ENCODE results near the gene RDH13.
"Not testable (repeated sequence)": the region's sequence is repeated elsewhere in the genome, so short reads cannot be mapped to it uniquely, and the experiment has no call there.

The RDH13 gene, protein sequence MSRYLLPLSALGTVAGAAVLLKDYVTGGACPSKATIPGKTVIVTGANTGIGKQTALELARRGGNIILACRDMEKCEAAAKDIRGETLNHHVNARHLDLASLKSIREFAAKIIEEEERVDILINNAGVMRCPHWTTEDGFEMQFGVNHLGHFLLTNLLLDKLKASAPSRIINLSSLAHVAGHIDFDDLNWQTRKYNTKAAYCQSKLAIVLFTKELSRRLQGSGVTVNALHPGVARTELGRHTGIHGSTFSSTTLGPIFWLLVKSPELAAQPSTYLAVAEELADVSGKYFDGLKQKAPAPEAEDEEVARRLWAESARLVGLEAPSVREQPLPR

GRCh38 chr19:55062735-55063491 lies at the start of gene RDH13:
Gene RDH13, minus strand, starts transcription at chr19:55063148. Its CDS starts 116 bp downstream, at chr19:55063032.
- DNase-seq, result peak; percentile 100

GRCh38 chr19:55112246-55112776 lies 49.4 kb upstream of the RDH13 start:
- DNase-seq, result no peak

- DNase-seq, result no peak
Observed at GRCh38 chr19:55111238-55111831, 48.4 kb upstream of the RDH13 start.

DNA sequence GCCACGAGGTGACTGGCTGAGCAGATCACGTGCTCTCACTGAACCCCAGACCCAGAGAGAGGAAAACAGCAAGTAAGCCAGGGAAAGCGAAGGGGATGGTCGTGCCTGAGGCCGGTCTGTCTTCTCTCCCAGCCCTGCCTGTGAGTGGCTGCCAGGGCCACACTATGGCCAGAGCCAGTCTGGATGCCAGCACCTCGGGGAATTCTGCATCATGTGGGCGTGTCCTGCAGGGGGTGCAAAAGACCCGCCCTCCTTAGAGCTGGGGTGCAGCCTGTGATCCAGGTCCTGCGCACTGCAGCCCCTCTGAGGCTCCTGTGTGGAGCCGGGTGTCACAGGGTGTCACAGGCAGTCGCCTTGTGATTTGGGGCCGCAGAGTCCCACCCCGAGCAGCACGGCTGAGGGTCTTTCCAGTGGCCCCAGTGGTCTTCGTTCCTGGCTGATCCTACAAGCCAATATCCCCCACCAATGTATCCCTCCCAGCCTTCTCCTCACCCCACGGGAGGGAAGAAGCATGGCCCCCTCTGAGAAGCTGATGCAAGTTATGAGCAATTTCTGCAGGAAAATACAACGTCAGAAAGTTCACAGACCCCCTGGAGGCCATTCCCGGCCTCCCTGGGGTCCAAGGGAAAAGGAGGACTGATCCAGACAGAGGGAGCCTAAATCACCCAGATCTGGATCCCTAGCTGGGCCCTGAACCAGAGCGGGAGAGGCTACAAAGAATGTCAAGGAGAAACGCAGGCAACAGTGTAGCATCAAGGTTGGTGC lies 46.8 kb upstream of the RDH13 start:
- DNase-seq, result no peak

DNA sequence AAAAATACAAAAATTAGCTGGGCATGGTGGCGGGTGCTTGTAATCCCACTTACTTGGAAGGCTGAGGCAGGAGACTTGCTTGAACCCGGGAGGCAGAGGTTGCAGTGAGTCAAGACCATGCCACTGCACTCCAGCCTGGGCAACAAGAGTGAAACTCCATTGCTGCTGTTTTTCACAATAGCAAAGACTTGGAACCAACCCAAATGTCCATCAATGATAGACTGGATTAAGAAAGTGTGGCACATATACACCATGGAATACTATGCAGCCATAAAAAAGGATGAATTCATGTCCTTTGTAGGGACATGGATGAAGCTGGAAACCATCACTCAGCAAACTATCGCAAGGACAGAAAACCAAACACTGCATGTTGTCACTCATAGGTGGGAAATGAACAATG lies 44.3 kb upstream of the RDH13 start:
- not testable (repeated sequence) for DNase-seq

DNA sequence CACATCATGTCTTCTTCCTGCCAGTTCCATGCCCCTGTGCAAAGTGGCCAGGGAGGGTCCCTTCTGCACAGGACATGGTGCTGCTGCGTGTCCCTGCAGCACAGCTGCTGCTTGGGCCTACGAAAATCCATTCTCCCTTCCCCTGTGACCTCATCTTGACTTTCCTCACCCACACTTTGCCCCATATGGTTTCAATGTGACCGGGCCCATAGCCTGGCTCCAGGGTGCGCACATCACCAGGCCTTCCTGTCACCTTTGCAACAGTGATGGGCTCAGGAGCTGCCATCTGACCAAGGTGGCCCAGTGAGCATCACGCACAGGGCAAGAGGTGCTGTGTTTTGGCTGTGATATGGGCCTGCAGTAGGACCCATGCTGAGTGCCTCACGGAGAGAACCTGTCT lies 43.6 kb upstream of the RDH13 start:
- DNase-seq, result no peak

- no peak for DNase-seq
Observed at GRCh38 chr19:55105237-55105636, 42.3 kb upstream of the RDH13 start.

DNA sequence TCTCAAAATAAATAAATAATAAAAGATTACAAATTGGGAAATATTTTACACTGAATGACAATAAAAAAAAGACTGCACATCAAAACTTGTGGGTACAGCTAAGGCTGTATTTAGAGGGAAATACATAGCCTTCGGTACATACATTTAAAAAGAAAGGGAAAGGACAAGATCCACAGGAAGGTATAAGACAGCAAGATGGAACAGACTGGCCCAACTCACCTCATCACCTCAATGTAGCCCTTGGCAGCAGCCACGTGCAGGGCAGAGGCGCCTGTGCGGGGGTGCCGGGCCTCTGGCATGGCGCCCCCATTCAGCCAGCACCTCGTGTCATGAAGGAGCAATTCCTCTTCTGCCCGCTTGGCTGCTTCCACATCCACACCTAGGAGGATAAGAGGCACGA lies 40.2 kb upstream of the RDH13 start:
- no peak for DNase-seq

DNA sequence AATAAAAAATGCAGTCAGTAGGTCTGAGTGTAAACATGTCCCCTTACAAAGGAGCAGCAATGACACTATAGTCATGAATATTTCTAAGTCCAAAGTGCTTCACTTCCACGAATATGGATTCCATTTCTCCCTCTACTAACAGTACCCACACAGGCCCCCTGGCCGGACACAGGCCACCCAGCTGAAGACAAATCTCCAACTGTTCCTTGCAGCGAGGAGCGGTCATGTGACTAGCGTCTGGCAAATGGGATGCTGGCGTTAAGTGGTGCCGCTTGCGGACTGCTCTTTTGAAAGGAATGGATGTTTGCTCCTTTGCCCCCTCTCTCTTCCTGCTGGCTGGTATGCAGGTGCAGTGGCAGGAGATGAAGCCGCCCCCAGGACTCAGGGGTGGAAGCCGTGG lies 38.3 kb upstream of the RDH13 start:
- DNase-seq, result no peak

DNA sequence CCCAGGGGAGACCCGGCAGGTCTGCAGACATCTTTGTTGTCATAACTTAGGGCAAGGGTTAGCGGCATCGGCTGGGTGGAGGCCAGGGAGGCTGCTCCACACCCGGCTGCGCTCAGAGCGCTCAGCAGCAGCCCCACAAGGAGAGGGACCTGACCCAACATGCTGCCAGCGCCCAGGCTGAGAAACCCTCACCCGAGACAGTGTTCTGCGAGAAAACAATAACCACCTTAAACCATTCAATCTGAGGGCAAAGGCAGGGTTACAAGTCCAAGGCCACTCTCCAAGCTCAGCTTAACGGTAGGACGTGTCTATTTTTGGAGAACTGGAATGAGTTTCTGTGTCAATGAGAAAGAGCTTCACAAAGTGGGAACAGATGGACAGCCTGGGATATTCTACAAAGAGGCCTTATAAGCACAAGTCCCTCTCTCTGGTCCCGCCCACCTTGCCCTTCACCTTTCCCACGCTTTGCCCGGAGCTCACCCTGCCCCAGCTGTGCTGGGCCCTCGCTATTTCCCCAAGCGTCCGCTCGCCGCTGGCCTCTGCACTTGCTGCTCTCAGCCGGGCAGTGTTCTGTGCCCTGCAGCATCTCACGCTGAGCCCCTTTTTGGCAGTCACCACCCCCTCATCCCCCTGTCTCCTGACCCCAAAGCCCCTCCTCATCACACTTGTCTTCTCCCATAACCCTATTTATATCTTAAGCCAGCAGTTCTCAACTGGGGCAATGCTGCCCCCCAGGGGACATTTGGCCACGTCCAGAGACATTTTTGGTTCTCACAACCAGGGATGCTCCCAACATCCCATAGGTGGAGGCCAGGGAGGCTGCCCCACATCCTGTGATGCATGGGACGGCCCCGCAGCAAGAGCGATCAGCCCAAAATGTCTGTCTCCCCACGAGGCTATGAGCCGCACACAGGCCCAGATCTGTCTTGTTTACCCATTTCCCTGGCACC lies 36.9 kb upstream of the RDH13 start:
- DNase-seq, result no peak

GRCh38 chr19:55098716-55099556 lies 36.0 kb upstream of the RDH13 start:
- no peak for DNase-seq

DNA sequence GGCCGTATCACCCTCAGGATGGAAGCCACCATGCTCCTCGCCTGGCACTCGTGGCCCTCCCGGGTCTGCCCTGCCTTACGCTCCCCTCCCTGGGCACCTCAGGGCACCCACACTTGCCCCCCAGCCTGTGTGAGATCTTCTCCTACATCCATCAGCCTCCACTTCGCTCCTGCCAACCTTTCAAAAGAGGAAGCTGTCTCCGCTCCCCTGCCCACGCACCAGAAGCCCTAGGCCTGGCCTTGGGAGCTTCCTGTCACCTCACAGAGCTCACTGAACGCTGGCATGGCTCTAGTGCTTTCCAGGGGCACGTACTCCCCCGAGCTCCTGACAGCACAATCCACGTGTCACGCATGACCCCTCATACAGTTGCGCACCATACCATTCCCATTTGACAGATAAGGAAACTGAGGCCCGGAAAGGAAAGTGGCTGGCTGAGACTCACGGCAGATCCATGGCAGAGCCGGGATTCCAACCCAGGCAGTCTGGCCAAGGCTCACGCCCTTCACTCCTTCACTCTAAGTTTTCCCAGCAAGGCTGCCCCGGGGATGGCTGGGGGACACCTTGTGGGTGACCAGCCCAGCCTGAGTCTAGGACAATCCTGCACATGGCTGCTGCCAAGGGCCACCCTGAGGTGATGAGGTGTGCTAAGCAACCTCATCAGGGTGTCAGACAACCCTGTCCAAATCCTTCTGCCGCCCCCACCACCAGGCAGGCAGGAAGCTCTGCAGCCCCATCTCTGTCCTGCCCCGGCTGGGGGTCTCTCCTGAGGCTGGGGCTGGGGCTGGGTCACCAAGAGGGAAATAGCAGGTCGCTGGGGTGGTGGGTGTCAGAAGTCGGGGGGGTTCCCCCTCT lies 35.1 kb upstream of the RDH13 start:
- no peak for DNase-seq

DNA sequence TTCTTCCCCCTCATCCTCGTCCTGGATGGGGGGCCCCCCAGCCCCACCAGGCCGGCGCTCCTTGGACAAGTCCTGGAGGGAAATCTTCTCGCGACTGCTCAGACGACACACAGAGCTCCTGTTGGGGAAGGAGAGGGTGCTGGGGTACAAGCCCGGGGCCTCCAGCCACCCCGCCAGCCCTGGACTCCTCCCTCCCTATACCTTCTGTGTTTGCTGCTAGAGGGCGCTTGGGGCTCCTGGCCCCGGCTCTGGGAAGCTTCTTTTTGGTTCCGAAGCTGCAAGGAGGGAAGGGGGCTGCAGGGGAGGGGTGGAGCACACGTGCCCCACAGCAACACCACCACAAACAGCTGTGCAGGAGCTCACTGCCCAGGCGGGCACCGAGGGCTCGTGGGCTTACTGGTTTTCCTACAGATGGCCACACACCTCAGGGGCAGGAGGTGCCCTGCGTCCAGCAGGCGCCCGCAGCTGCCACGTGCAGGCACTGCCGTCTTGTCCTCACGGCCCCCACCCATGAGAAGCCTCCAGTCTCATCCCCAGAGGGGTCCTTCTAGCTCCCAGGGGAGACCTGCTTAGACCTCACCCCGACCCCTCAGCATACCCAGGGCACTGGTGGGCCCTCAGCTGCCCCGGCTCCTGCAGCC lies 33.2 kb upstream of the RDH13 start:
- no peak for DNase-seq

DNA sequence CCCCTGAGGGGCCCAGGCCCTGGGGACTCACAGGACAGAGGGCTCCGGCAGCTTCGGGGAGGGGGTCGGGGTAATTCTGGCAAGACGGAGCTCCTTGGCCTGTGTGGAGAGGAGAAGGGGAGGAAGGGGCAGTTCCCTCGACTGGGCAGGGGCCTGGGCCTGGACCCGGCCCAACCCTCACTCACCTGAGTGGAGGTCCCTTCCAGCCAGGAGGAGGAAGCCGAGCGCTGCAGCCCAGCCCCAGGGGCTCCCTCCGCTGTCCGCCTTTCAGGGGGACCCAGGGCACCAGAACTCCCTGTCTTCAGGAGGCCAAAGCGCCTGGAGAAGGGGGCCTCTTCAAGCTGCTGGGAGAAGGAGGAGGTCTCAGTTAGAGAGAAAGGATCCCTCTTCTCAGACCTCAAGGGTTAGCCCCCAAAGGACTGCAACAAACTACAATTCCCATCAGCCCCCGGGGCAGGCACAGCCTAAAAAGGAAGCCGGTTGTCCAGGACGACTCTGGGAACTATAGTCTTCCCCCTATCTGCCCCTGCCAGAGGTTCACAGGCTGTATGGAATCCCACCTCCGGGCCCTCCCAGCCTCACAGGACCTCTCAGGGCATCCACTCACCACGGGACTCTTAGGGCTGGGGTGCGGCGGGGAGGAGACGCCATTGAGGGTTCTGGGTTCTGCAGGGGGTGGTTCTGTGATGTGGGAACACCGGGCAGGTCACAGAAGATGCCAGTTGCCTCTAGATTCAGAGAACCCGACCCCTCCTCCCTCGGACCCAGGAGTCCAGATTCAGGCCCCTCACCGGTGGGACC lies 32.5 kb upstream of the RDH13 start:
- DNase-seq, result no peak

GRCh38 chr19:55094456-55095259 lies 31.7 kb upstream of the RDH13 start:
- no peak for DNase-seq

DNA sequence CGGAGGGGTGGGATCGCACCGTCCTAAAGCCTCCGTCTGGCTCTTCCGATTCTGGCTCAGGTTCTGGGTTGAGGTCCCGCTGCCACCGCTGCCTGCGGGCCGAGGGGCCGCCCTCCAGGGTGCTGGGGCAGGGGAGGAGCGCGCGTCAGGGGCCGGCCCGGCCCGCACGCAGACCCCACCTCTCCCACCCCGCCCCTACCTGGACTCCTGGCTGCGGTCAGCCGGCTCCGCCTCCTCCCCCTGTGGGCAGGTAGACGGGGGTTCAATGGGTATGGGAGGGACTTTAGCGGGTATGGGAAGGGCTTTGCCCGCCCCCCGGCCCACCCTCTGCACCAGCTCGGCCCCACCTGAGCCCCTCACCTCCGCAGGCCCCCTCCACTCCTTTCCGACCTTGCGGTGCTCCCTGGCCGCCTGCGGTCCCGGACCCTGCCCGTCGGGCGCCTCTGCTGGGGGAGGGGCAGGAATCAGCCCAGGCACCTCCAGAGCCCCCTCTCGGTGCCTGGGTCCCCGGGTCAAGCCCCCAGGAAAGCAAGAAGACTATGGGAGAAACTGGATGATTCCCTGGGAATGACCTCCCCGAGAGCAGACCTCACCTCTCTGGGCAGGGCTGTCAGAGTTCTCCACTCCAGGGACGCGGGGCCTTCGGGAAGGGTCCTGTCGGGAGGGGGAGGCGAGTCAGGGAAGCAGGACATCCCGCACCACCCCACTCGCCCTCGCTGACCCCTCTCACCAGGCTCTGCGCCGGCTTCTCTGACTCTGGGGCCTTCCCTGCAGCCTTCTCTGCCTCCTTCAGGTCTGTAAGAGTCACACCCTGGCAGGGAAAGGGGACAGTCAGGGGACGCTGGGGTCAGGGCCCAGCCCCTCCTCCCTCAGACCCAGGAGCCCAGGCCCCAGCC lies 29.7 kb upstream of the RDH13 start:
- DNase-seq, result no peak
